HG03039 (cell line): Measurements from ENCODE around the gene CILP2.

Source experiments
- ATAC-seq: cut with Tn5 transposase; IDR thresholded peaks from one replicate; pipeline ENCODE4 v1.9.1; 2021; ENCODE audit warnings: mild to moderate bottlenecking, moderate library complexity; ENCODE audit not compliant: unreplicated experiment

The CILP2 gene

GRCh38 chr19:19543640-19544039 is 5.6 kb downstream of the CILP2 start:
- no peak for ATAC-seq

- ATAC-seq: no peak
These were observed 6.3 kb downstream of the CILP2 start for GRCh38 chr19:19544257-19544953.

- no peak for ATAC-seq
These were observed 7.0 kb downstream of the CILP2 start for GRCh38 chr19:19544954-19545591.

- ATAC-seq: no peak
These were observed 7.6 kb downstream of the CILP2 start for GRCh38 chr19:19545707-19546106.

GRCh38 chr19:19546751-19547162 is 8.7 kb downstream of the CILP2 start:
- no peak for ATAC-seq

- no peak for ATAC-seq
These were observed 9.7 kb downstream of the CILP2 start for GRCh38 chr19:19547674-19548336.

GRCh38 chr19:19548915-19549759 is 11.1 kb downstream of the CILP2 start:
- no peak for ATAC-seq

- no peak for ATAC-seq
These were observed 11.9 kb downstream of the CILP2 start for GRCh38 chr19:19549804-19550464.

GRCh38 chr19:19550485-19550929 is 12.4 kb downstream of the CILP2 start:
- no peak for ATAC-seq

GRCh38 chr19:19550972-19551852 is 13.1 kb downstream of the CILP2 start:
- ATAC-seq: no peak

GRCh38 chr19:19551853-19552192 is 13.8 kb downstream of the CILP2 start:
- ATAC-seq: no peak

- ATAC-seq: no peak
These were observed 14.7 kb downstream of the CILP2 start for GRCh38 chr19:19552798-19553197.

GRCh38 chr19:19553670-19554069 is 15.6 kb downstream of the CILP2 start:
- no peak for ATAC-seq

- no peak for ATAC-seq
These were observed 16.3 kb downstream of the CILP2 start for GRCh38 chr19:19554074-19555023.

GRCh38 chr19:19558055-19558454 is 20.0 kb downstream of the CILP2 start:
- no peak for ATAC-seq

- ATAC-seq: no peak
These were observed 20.6 kb downstream of the CILP2 start for GRCh38 chr19:19558636-19559035.

GRCh38 chr19:19559931-19560330 is 21.9 kb downstream of the CILP2 start:
- no peak for ATAC-seq

GRCh38 chr19:19561946-19562664 is 24.0 kb downstream of the CILP2 start:
- no peak for ATAC-seq
